MM.1S (cell line): ENCODE results near the gene WFDC1.

Experiments used
- CTCF ChIP-seq: fragments of 300-600 bp; sonication (generic); IDR thresholded peaks from 2 replicates; pipeline ENCODE4 v1.5.1; 2016; ENCODE audit warnings: antibody characterized with exemption, low read length, mixed read lengths
- EZH2 ChIP-seq: fragments of 300-600 bp; sonication (generic); optimal IDR thresholded peaks from 2 replicates; pipeline ENCODE3; 2017; ENCODE audit warnings: low read depth, mild to moderate bottlenecking, antibody characterized with exemption, low read length, mixed read lengths
- EZH2phosphoT487 ChIP-seq: fragments of 300-600 bp; sonication (generic); IDR thresholded peaks from 2 replicates; pipeline ENCODE4 v1.6.1; 2018; ENCODE audit warnings: antibody characterized with exemption, low read length

GRCh38 chr16:84378099-84378498 lies 83.4 kb downstream of the WFDC1 start:
- no peak for TF ChIP-seq CTCF
- TF ChIP-seq EZH2phosphoT487: no peak
- TF ChIP-seq EZH2: no peak
